K562 (cell line): ENCODE data around the gene VAMP8. TPM values are rescaled to one million over a fixed set of nuclear protein-coding genes. Genes with fewer than 3 reads are reported as not detected.

Source experiments
- ZNF318 ChIP-seq, 2 experiments: fragments of 450-650 bp; IDR thresholded peaks; 2 replicates each; pipeline ENCODE4 v1.6.1; 2016; ENCODE audit warnings: mild to moderate bottlenecking in 2 of 2, borderline replicate concordance in 1 of 2, low read depth in 1 of 2, moderate library complexity in 1 of 2
- polyA plus RNA-seq, 8 experiments: library from polyadenylated mRNA; depleted of rRNA in 4 of 8; stranded (reverse) in 5 of 8; unstranded in 3 of 8; fragments of >200 nt; fragmentation: Nextera tagmentation in 2 of 8; fragmentation: Illumina TruSeq in 1 of 8; extraction: Ambion mirVana in 2 of 8; extraction: Trizol in 1 of 8; gene quantifications; 2 replicates each; pipeline versions ENCODE4 v1.2.1 to v1.2.3, GENCODE V29; 2011 to 2014; ENCODE audit warnings: inconsistent platforms in 1 of 8, missing spikeins in 1 of 8
- total RNA-seq, 7 experiments: library from RNA; depleted of rRNA in 6 of 7; stranded (reverse); fragments of >200 nt in 6 of 7; fragmentation: Illumina TruSeq in 2 of 7; extraction: Trizol in 2 of 7; gene quantifications; 2 replicates each; pipeline versions ENCODE4 v1.2.1 to v1.2.3, GENCODE V29; 2011 to 2021; ENCODE audit warnings: low replicate concordance in 1 of 7

The VAMP8 gene
- total and polyA plus RNA-seq, 9 of the 15 experiments (the other 6 are each of a cell fraction or from before 2014, with no cell fraction given), result 107 to 571 (median 248) TPM

- TF ChIP-seq ZNF318 (IDR thresholded peaks at IDR 0.05; ENCODE audit: borderline replicate concordance in 1 of 2, low read depth in 1 of 2), result no peak
Measured at GRCh38 chr2:85558160-85558559, 19.2 kb upstream of the VAMP8 start (continued).
